HG03103 (cell line): ENCODE measurements around the gene SCGB1C1.
A peak's percentile ranks its signal among the peaks of the same experiment; 100 is the strongest.

Experiments used
- ATAC-seq: cut with Tn5 transposase; IDR thresholded peaks from one replicate; pipeline ENCODE4 v1.9.1; 2021; ENCODE audit warnings: low read depth; ENCODE audit not compliant: unreplicated experiment

Gene SCGB1C1

DNA sequence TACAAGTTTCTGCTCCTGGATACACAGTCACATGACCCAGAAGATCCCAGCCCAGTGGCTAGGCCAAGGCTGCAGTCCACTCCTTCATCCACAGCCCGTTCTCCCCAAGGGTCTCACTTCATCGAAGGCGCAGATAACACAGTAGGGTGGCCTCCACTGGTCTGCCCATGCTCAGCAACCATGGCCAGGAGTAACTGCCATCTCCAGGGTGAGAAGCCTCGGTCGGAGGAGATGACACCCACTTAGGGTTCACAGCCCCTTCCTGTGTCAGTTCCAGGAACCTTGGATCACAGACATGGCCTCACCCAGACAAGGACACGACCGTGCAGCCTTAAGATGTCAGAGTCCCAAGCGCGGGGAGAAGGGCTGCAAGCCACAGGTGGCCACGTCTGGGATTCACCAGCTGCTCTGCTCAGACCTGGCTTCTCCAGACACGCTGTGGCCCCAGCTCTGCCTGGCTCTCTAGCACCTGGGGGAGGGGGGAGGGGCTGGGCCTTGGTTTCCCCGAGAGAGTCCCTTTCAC, 11.8 kb downstream of the SCGB1C1 start:
- no peak for ATAC-seq

DNA sequence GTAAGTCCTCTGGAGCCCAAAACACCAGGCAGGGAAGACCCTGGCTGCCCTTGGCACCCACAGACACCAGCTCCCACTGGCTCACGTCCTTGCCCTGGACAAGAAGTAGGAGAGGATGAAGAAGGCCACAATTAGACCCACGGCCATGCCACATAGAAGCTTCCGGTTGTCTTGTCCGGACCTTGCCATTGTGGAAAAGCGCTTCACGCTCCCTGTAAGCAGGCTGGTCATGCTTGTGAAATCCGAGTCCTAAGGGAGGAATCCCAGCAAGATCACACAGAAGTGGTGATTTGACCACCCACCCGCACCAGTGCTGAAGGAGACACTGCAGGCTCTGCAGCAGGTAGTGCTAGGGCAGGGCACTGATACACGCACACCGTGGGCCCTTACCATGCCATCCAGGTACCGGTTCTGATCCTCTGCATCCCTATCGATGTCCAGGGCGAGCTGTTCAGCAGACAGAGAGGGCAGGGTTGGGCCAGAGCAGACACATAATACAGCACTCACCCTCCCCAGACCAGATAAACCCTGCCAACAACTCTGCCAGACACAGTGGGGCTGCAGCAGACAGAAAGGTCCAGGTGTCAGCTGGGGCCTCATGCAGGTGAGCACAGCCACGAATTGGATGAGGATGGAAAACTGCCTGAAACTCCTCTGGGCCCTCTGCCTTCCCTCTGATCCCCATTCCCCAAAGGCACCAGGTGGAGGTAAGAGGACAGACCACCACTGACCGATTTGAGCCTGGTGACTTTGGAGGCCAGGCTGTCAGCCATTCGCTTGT, 12.5 kb downstream of the SCGB1C1 start:
- no peak for ATAC-seq

DNA sequence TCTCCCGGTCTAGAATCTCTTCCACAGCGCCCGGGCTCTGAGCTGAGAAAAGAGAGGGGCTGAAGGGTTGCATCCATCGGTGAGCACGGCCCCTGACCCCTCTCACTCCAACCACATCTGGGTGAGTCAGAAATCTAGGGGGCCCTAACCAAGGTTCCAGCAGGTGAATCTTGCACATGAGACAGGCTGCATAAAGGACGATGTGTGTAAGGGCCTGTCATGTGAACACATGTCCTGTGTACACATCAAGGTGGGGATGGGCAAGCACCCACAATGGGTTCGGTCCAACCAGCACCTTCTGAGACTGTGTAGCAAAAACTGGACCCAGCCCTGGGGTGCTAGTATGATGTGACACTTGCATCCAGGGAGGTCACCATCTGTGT, 13.1 kb downstream of the SCGB1C1 start:
- no peak for ATAC-seq

DNA sequence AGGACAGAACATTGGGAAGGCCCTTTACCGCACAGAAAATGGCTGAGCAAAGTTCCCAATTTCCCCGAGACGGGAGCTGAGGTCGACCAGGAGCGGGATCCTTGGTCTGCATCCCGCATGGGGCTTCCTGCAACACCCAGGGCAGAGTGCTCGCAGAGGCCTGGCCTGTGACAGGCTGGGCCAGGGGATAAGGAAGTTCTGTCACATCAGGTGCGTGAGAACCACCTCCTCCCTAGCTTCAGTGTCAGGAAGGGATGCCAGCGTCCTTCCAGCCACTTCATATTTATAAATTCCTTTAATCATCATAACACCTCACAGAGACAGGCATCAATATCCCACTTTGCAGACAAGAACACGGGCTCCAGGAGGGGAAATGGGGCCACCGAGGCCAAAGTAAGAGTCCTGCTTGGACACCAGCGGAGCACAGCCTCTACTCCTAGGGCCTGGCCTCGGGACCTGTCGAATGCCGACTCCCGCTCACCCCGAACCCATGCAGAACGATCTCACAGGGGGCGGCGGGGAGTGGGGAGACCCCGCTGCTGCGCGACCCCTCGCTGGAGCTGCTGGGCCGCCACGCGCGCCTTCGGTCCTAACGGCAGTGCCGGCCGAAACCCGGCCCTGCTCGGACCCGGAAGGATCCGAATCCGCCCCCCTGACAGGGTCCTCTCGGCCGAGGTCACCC, 13.8 kb downstream of the SCGB1C1 start:
- ATAC-seq = no peak

GRCh38 chr11:207208-207862, 14.5 kb downstream of the SCGB1C1 start, which contains the start of the genes BET1L and RIC8A:
Gene BET1L, minus strand, starts transcription at chr11:207399. Its CDS starts 78 bp downstream, at chr11:207321.
Gene RIC8A, plus strand, starts transcription at chr11:207708. Its CDS starts 1,147 bp downstream, at chr11:208855.
- peak; percentile 75 for ATAC-seq

DNA sequence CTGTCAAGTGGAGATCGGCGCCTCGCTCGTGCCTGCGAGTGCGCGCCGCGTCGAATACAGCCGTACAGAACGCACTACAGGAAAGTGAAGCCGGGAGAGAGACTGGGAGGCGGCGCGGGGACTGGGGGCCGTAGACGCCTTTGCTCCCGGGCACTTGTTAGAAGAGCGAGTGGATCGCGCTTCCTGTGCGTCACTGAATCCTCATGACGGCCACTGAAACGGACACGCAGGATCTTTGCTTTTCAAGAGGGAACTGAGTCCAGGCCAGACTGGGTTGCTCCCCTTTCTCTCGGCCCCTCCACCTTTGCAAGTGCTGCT, 14.9 kb downstream of the SCGB1C1 start:
- no peak for ATAC-seq

DNA sequence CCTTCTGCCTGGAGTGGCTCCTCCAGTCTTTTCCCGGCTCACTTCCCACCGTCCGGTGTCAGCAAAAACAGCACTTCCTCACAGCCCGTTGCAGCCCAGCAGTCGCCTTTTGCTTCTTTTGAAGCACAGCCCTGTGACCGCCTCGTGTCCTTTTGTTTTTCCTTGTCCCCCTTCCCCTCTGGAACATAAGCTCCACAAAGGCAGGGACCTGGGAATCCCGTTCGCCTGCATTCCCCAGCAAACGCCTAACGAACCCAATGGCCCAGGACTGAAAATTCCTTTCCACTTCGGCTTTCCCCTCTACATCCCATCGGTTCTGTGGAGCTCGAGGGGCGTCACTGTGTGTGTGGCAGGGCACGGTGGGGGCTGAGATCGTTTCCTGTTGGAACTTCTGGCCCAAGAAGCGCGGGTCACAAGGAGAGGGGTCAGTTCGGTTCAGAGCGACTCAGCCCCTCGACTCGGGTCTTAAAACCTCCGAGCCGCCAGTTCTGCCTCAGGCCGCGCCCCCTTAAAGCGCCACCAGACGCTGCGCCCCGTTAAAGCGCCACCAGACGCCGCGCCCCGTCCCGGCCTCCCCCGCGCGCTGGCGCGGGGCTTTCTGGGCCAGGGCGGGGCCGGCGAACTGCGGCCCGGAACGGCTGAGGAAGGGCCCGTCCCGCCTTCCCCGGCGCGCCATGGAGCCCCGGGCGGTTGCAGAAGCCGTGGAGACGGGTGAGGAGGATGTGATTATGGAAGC, 15.5 kb downstream of the SCGB1C1 start:
- peak; percentile 30 for ATAC-seq

- ATAC-seq = no peak
Measured at GRCh38 chr11:208917-209260, 16.0 kb downstream of the SCGB1C1 start.

DNA sequence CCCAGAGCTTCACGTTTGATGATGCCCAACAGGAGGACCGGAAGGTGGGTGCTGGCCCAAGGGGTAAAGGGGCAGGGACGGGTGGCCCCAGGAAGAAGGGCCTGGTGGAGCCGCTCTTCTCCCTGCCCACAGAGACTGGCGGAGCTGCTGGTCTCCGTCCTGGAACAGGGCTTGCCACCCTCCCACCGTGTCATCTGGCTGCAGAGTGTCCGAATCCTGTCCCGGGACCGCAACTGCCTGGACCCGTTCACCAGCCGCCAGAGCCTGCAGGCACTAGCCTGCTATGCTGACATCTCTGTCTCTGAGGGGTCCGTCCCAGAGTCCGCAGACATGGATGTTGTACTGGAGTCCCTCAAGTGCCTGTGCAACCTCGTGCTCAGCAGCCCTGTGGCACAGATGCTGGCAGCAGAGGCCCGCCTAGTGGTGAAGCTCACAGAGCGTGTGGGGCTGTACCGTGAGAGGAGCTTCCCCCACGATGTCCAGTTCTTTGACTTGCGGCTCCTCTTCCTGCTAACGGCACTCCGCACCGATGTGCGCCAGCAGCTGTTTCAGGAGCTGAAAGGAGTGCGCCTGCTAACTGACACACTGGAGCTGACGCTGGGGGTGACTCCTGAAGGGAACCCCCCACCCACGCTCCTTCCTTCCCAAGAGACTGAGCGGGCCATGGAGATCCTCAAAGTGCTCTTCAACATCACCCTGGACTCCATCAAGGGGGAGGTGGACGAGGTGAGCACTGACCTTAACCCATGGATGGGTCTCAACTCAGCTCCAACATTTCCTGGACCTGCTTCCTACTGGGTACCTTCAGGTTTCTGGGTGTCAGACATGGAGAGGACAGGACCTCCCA, 16.6 kb downstream of the SCGB1C1 start:
- no peak for ATAC-seq

DNA sequence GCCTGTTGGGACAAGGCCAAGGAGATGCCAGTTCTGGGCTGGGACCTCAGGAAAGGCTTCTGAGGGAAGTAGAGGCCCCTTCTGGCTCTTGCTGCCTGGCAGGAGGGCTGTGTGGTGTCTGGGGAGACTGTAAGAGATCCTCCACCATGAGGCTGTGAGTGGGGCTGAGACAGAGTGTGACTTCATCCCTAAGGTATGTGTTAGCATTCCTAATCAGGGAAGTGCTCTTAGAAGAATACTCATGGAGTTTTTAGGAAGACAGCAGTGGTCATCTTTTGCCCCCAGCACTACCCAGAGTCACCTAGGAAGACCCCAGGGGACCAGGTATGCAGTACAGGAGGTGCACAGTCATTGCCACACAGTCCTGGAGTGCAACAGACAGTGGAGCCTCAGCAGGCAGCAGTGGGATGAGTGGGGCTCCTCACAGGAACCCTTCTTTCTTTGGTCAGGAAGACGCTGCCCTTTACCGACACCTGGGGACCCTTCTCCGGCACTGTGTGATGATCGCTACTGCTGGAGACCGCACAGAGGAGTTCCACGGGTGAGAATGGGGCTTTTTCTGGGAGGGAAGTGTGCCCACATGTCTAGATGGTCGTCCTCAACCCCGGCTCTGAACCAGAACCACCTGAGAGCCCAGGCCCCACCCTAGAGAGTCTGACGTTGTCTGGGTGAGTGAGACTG, 17.4 kb downstream of the SCGB1C1 start:
- no peak for ATAC-seq

GRCh38 chr11:210803-211180, 17.9 kb downstream of the SCGB1C1 start:
- ATAC-seq = no peak

DNA sequence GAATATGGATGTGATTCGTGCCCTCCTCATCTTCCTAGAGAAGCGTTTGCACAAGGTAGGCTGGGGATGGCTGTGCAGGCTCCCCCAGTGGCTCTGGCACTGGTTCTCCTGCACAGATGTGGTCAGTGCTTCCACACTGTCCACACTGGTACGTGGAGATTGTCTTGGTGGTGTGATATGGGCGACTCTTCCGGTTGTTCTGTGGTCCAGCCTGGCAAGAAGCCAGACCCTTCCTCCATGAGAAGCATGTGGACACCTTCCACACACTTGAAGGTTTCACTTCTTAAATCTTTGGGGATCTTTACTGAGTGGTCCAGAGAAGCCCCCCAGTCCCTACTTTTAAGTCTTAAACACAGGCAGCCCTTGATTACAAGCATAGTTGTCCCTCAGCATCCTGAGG, 18.4 kb downstream of the SCGB1C1 start:
- ATAC-seq = no peak

DNA sequence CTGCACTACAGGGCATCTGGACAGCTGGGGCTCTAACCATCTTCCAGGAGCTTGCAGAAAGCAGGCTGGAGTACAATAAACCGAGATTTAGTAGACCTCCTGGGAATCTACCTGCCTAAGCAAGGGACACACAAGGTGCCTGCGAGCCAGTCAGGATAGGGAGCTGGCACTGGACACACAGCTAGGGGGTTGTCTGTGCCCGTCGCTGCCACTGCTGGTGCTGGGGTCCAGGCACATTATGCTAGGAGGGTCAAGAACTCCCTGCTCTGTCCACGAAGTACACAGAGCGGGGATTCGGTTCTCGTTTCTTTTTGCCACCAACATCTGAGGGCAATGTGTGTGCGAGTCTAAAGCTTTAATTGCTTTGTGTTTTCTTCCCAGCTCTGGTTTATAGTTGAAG, 18.9 kb downstream of the SCGB1C1 start:
- ATAC-seq = no peak

DNA sequence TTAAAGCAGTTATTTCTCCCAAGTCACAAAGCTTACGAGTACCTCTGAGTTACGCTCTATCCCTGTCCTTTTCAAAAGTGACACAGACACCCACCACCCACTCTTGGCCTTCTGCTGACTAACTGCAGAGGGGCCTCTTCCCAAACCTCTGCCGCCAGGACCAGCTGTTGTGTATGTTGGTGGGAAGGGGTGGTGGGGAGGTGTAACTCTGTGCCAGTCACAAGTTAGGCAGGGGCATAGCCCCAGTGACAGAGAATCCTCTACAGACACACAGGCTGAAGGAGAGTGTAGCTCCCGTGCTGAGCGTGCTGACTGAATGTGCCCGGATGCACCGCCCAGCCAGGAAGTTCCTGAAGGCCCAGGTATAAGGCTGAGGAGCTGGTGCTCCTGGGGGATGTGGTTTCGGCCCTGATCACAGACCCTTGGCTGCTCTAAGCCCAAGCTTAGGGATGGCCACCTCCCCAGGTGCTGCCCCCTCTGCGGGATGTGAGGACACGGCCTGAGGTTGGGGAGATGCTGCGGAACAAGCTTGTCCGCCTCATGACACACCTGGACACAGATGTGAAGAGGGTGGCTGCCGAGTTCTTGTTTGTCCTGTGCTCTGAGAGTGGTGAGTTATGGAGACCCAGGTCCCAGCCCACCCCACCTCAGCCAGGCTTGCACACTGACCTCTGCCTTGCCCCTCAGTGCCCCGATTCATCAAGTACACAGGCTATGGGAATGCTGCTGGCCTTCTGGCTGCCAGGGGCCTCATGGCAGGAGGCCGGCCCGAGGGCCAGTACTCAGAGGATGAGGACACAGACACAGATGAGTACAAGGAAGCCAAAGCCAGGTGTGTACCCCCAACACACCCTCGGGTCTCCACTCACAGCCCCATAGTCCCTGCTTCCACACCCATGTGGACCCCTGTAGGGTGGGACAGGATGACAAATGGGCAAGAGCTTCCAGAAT, 19.5 kb downstream of the SCGB1C1 start:
- no peak for ATAC-seq

DNA sequence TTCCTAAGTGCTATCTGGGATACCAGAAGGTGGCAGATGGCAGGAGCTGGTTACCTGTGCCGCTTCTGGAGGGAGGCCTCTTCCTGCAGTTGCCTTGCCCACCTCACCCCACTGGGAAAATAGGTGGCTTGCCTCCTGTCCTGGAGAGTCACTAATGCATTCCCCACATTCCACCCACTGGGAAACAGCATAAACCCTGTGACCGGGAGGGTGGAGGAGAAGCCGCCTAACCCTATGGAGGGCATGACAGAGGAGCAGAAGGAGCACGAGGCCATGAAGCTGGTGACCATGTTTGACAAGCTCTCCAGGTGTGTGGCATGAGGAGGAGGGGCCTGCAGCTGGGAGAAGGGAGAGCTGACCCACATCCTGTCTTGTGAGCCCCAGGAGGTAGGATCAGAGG, 20.2 kb downstream of the SCGB1C1 start:
- ATAC-seq = no peak

DNA sequence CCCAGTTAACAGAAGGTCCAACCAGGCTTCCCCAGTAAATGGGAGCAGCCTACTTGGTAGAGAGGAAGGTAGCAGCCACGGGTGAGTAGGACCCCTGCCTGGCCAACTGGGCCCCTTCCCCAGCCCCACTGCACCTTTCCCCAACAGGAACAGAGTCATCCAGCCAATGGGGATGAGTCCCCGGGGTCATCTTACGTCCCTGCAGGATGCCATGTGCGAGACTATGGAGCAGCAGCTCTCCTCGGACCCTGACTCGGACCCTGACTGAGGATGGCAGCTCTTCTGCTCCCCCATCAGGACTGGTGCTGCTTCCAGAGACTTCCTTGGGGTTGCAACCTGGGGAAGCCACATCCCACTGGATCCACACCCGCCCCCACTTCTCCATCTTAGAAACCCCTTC, 21.2 kb downstream of the SCGB1C1 start:
- no peak for ATAC-seq

GRCh38 chr11:215581-216037, 22.7 kb downstream of the SCGB1C1 start:
- ATAC-seq = no peak
